Measurements from ENCODE around the gene ANAPC4. TPM values are rescaled to one million over a fixed set of nuclear protein-coding genes. Genes with fewer than 3 reads are reported as not detected.
A peak's percentile ranks its signal among the peaks of the same experiment; 100 is the strongest.

Gene ANAPC4
- total and polyA plus RNA-seq, 2 of the 8 experiments (the other 6 are each of a cell fraction or from before 2014, with no cell fraction given), result 8.7 to 31.6 TPM

GRCh38 chr4:25378437-25378743, 1.3 kb downstream of the ANAPC4 start:
- no peak overlapping the region for H2BK120ac ChIP-seq (replicated peaks; ENCODE audit: low read depth, low read length)
- H4K91ac ChIP-seq (replicated peaks; ENCODE audit: insufficient read length, low read length), result no peak overlapping the region
- 68% methylated on average over 6 of the region's 6 CpGs; no CpG with 5 or more reads in 1 of the 2 experiments for WGBS, 2 experiments (ENCODE audit: extremely low coverage in 1 of 2, insufficient coverage in 1 of 2, insufficient read length in 1 of 2, insufficient replicate concordance in 2 of 2, low coverage in 1 of 2, low lambda C conversion rate in 2 of 2, missing lambda C conversion rate in 1 of 2)
- CTCF ChIA-PET (ENCODE audit: partially characterized antibody), result interaction anchor here (0.9 to 1.5 kb wide), 3 partner anchors 22 to 66 kb away, joined by 3 to 4 read pairs (median 3); no protein-coding TSS in a partner anchor
- no peak overlapping the region for H2BK5ac ChIP-seq (ENCODE audit: low read depth, low read length)
- H3K27me3 ChIP-seq (replicated peaks in 1 of 4; ENCODE audit: control insufficient read depth in 3 of 4, extremely low read depth in 1 of 4, insufficient read depth in 3 of 4, low read length in 3 of 4), result no peaks in the 10 kb centered on the region
- H2BK12ac ChIP-seq (ENCODE audit: low read depth, low read length), result no peak overlapping the region
- H4K8ac ChIP-seq (ENCODE audit: extremely low read depth, insufficient read depth, low read length), result no peak overlapping the region
- H3K14ac ChIP-seq (ENCODE audit: insufficient read length), result no peak overlapping the region
- H3K4me2 ChIP-seq (ENCODE audit: insufficient read depth in 1 of 2, low read depth in 2 of 2, low read length in 2 of 2), result peak overlapping the region; percentile 75 to 87
- no peak overlapping the region for H3K27ac ChIP-seq (ENCODE audit: low read depth, low read length)
- peak overlapping the region; percentile 79 to 85 (median 83); a peak in 5 of 8 replicates for H3K4me3 ChIP-seq (ENCODE audit: extremely low read depth in 1 of 4, insufficient read depth in 2 of 4, low read depth in 3 of 4, low read length in 4 of 4)
- no peak overlapping the region for H3K4ac ChIP-seq (replicated peaks; ENCODE audit: insufficient read length, low read depth, low read length)
- DNase-seq (ENCODE audit: low read depth in 1 of 2, low spot score in 2 of 2), result no peak
- no peaks in the 10 kb centered on the region; the same call in 1 of the 2 replicates for H3K23me2 ChIP-seq (ENCODE audit: low read depth, low read length)
- H3K56ac ChIP-seq (replicated peaks; ENCODE audit: insufficient read length, low read depth, low read length), result no peak overlapping the region
- H3K9me3 ChIP-seq (ENCODE audit: insufficient read depth in 2 of 2, low read depth in 1 of 2, low read length in 1 of 2), result no peaks in the 10 kb centered on the region
- H3K18ac ChIP-seq (ENCODE audit: extremely low read depth, low read length), result no peak overlapping the region
- no peak overlapping the region for H2AK5ac ChIP-seq (ENCODE audit: low read depth, low read length)
- no peak overlapping the region for H2BK15ac ChIP-seq (ENCODE audit: low read length)
- FAIRE-seq, result no peak
- H3K79me2 ChIP-seq (ENCODE audit: control insufficient read depth in 1 of 2, insufficient read depth in 2 of 2, low read length in 2 of 2), result peaks cover 14 to 27% of the 10 kb centered on the region in 2 experiments
- peaks cover 5 to 28% (median 10%) of the 10 kb centered on the region in 4 experiments for H3K36me3 ChIP-seq (ENCODE audit: control insufficient read depth in 2 of 4, insufficient read depth in 4 of 4, low read length in 3 of 4)
- no peak overlapping the region for H2AFZ ChIP-seq (ENCODE audit: low read length)
- H4K5ac ChIP-seq (ENCODE audit: insufficient read length, low read depth, low read length), result no peak overlapping the region
- no peak overlapping the region for H2BK20ac ChIP-seq (ENCODE audit: low read length)
- no peak overlapping the region for H3K23ac ChIP-seq (ENCODE audit: insufficient read length)
- no peaks in the 10 kb centered on the region for H4K20me1 ChIP-seq (replicated peaks in 1 of 2; ENCODE audit: control insufficient read depth in 1 of 2, insufficient read depth in 2 of 2, low read length in 2 of 2)
- peaks cover 8% of the 10 kb centered on the region for H3K79me1 ChIP-seq (ENCODE audit: low read depth, low read length)
- H3K4me1 ChIP-seq (replicated peaks in 1 of 4; ENCODE audit: control insufficient read depth in 3 of 4, insufficient read depth in 4 of 4, low read length in 3 of 4), result no peaks in the 10 kb centered on the region; a peak in 1 of 7 replicates
- POLR2A ChIA-PET (ENCODE audit: partially characterized antibody), result interaction anchor here (0.6 to 1.7 kb wide), 6 partner anchors 10 to 66 kb away, joined by 3 to 9 read pairs (median 4); partner anchors contain the start of gene ZCCHC4
- H3K9ac ChIP-seq (replicated peaks in 1 of 4; ENCODE audit: extremely low read depth in 1 of 4, low read depth in 3 of 4, low read length in 3 of 4), result no peak overlapping the region; a peak in 1 of 7 replicates
- no peak for TF ChIP-seq POU5F1 (IDR thresholded peaks at IDR 0.05; ENCODE audit: low read depth, low read length)
- TF ChIP-seq SP1 (IDR thresholded peaks at IDR 0.05; ENCODE audit: low read depth, low read length), result no peak
- no peak for TF ChIP-seq KDM4A (IDR thresholded peaks at IDR 0.05; ENCODE audit: low read depth, low read length, severe bottlenecking)
- no peak for TF ChIP-seq EP300 (IDR thresholded peaks at IDR 0.05; ENCODE audit: borderline replicate concordance in 1 of 2, low read depth in 2 of 2, low read length in 2 of 2)
- no peak for TF ChIP-seq CTBP2 (IDR thresholded peaks at IDR 0.05; ENCODE audit: borderline replicate concordance, insufficient read depth, insufficient read length, low read length)
- no peak for TF ChIP-seq YY1 (IDR thresholded peaks at IDR 0.05; ENCODE audit: low read depth, low read length)
- TF ChIP-seq SP2 (IDR thresholded peaks at IDR 0.05; ENCODE audit: low read length), result no peak
- TF ChIP-seq SP4 (IDR thresholded peaks at IDR 0.05; ENCODE audit: low read length), result no peak
- TF ChIP-seq RNF2 (IDR thresholded peaks at IDR 0.05; ENCODE audit: borderline replicate concordance, low read depth, low read length, missing control alignments, poor library complexity, severe bottlenecking), result no peak
- TF ChIP-seq RXRA (IDR thresholded peaks at IDR 0.05; ENCODE audit: insufficient read depth, low read depth, low read length), result no peak
- TF ChIP-seq HDAC6 (IDR thresholded peaks at IDR 0.05; ENCODE audit: low read depth, low read length), result no peak
- no peak for TF ChIP-seq GTF2F1 (IDR thresholded peaks at IDR 0.05; ENCODE audit: borderline replicate concordance, low read depth, low read length)
- no peak for TF ChIP-seq BCL11A (IDR thresholded peaks at IDR 0.05; ENCODE audit: low read depth in 2 of 2, low read length in 2 of 2)

Data from H1 (cell line).